Neural cell (in vitro differentiated cells): ENCODE data around the gene USP20. TPM values are rescaled to one million over a fixed set of nuclear protein-coding genes. Genes with fewer than 3 reads are reported as not detected.

Experiments used
- H2AFZ ChIP-seq: fragments of 200-600, 300-800 bp; sonication (generic), shearing (Covaris generic); 2 replicates; pipeline ENCODE4 v1.6.0; 2014; ENCODE audit warnings: low read depth, mild to moderate bottlenecking, antibody characterized with exemption, low read length, moderate library complexity
- H3F3A ChIP-seq: fragments of 200-600 bp; shearing (Covaris generic); 2 replicates; pipeline ENCODE4 v1.6.1; 2016; ENCODE audit warnings: mild to moderate bottlenecking, moderate library complexity, mixed read lengths, antibody characterized with exemption, low read length; ENCODE audit not compliant: insufficient read depth, poor library complexity, severe bottlenecking
- H3K27ac ChIP-seq: fragments of 200-600, 300-800 bp; sonication (generic), shearing (Covaris generic); 2 replicates; pipeline ENCODE4 v1.5.1; 2014; ENCODE audit warnings: mild to moderate bottlenecking, low read length, moderate library complexity
- H3K27me3 ChIP-seq: fragments of 300-800, 200-600 bp; sonication (generic), shearing (Covaris generic); 2 replicates; pipeline ENCODE4 v1.6.0; 2014; ENCODE audit warnings: mild to moderate bottlenecking, low read depth, low read length, moderate library complexity; ENCODE audit not compliant: insufficient read depth
- H3K36me3 ChIP-seq: fragments of 300-800, 200-600 bp; sonication (generic), shearing (Covaris generic); 2 replicates; pipeline ENCODE4 v1.5.1; 2014; ENCODE audit warnings: mild to moderate bottlenecking, antibody characterized with exemption, low read length, moderate library complexity; ENCODE audit not compliant: insufficient read depth
- H3K4me2 ChIP-seq: fragments of 300-800, 200-600 bp; sonication (generic), shearing (Covaris generic); 2 replicates; pipeline ENCODE4 v1.6.0; 2014; ENCODE audit warnings: mild to moderate bottlenecking, low read length
- H3K4me3 ChIP-seq: fragments of 300-800, 200-600 bp; sonication (generic), shearing (Covaris generic); 2 replicates; pipeline ENCODE4 v1.5.1; 2014; ENCODE audit warnings: mild to moderate bottlenecking, low read length, moderate library complexity
- H3K79me2 ChIP-seq: fragments of 200-600 bp; shearing (Covaris generic); replicated peaks from 2 replicates; pipeline ENCODE4 v1.6.0; 2014; ENCODE audit warnings: mild to moderate bottlenecking, low read length, moderate library complexity; ENCODE audit not compliant: insufficient read depth
- H3K9ac ChIP-seq: fragments of 300-800, 200-600 bp; sonication (generic), shearing (Covaris generic); 2 replicates; pipeline ENCODE4 v1.6.1; 2016; ENCODE audit warnings: mild to moderate bottlenecking, low read length, mixed read lengths
- H3K9me2 ChIP-seq: fragments of 200-600 bp; shearing (Covaris generic); 2 replicates; pipeline ENCODE4 v1.6.1; 2016; ENCODE audit warnings: mild to moderate bottlenecking, low read length, mixed read lengths; ENCODE audit not compliant: insufficient read depth
- H3K9me3 ChIP-seq: fragments of 200-600, 300-800 bp; sonication (generic), shearing (Covaris generic); 2 replicates; pipeline ENCODE4 v1.6.1; 2016; ENCODE audit warnings: mild to moderate bottlenecking, mixed run types, low read length, moderate library complexity, mixed read lengths
- H4K20me1 ChIP-seq: fragments of 200-600 bp; shearing (Covaris generic); 2 replicates; pipeline ENCODE4 v1.6.1; 2016; ENCODE audit warnings: mild to moderate bottlenecking, mixed run types; ENCODE audit not compliant: insufficient read depth
- EP300 ChIP-seq: fragments of 450-650 bp; conservative IDR thresholded peaks from 2 replicates; pipeline ENCODE4 v1.6.1; 2014; ENCODE audit warnings: antibody characterized with exemption, mild to moderate bottlenecking, moderate library complexity; ENCODE audit not compliant: poor library complexity, severe bottlenecking
- EZH2 ChIP-seq: fragments of 200-600, 300-800 bp; shearing (Covaris generic), sonication (generic); IDR thresholded peaks from 2 replicates; pipeline ENCODE4 v1.6.1; 2014; ENCODE audit warnings: antibody characterized with exemption, low read length, borderline replicate concordance, mild to moderate bottlenecking; ENCODE audit not compliant: insufficient read depth, poor library complexity, severe bottlenecking
- MXI1 ChIP-seq: fragments of 450-650 bp; conservative IDR thresholded peaks from 2 replicates; pipeline ENCODE4 v1.6.1; 2014; ENCODE audit warnings: antibody characterized with exemption, mild to moderate bottlenecking; ENCODE audit not compliant: poor library complexity, severe bottlenecking
- POLR2AphosphoS5 ChIP-seq: IDR thresholded peaks from 2 replicates; pipeline ENCODE4 v1.6.1; 2012
- RAD21 ChIP-seq: fragments of 450-650 bp; conservative IDR thresholded peaks from 2 replicates; pipeline ENCODE4 v1.6.1; 2014; ENCODE audit warnings: antibody characterized with exemption, mild to moderate bottlenecking, moderate library complexity
- REST ChIP-seq: IDR thresholded peaks from 2 replicates; pipeline ENCODE4 v1.6.1; 2012; ENCODE audit warnings: borderline replicate concordance
- SMC3 ChIP-seq: fragments of 450-650 bp; conservative IDR thresholded peaks from 2 replicates; pipeline ENCODE4 v1.6.1; 2014; ENCODE audit warnings: antibody characterized with exemption, mild to moderate bottlenecking, moderate library complexity; ENCODE audit not compliant: poor library complexity
- polyA plus RNA-seq: library from polyadenylated mRNA; depleted of rRNA; stranded (reverse); fragments of >200 nt; gene quantifications from 2 replicates; pipeline ENCODE4 v1.2.3, GENCODE V29; 2014

USP20 gene
- polyA plus RNA-seq, 1 donor from 2014 or later, result 39.8 TPM

- no peak overlapping the region for H3K4me2 ChIP-seq
- H3K9me2 ChIP-seq, result no peaks in the 10 kb centered on the region
- H3K4me3 ChIP-seq, result no peak overlapping the region
- H3K9ac ChIP-seq, result no peak overlapping the region
- no peak overlapping the region for H3K27ac ChIP-seq
- no peaks in the 10 kb centered on the region for H3K79me2 ChIP-seq
- TF ChIP-seq POLR2AphosphoS5, result no peak
- TF ChIP-seq EP300, result no peak
- no peak for TF ChIP-seq EZH2
- TF ChIP-seq RAD21, result no peak
- no peak for TF ChIP-seq SMC3
- no peak for TF ChIP-seq REST
- H4K20me1 ChIP-seq, result no peaks in the 10 kb centered on the region
- H2AFZ ChIP-seq, result no peak overlapping the region
- no peaks in the 10 kb centered on the region for H3K36me3 ChIP-seq
- no peaks in the 10 kb centered on the region for H3K9me3 ChIP-seq
- H3K27me3 ChIP-seq, result no peaks in the 10 kb centered on the region
- no peaks in the 10 kb centered on the region for H3F3A ChIP-seq
Measured at GRCh38 chr9:129918296-129918950, 83.2 kb downstream of the USP20 start.

GRCh38 chr9:129919277-129919676 is 84.0 kb downstream of the USP20 start:
- H3K27ac ChIP-seq, result no peak overlapping the region
- no peak for TF ChIP-seq SMC3
- TF ChIP-seq MXI1, result no peak
- TF ChIP-seq REST, result no peak
- no peak for TF ChIP-seq RAD21
- no peak for TF ChIP-seq EZH2

More at GRCh38 chr9:129919277-129919676, 84.0 kb downstream of the USP20 start:
- no peaks in the 10 kb centered on the region for H3K36me3 ChIP-seq
- no peak overlapping the region for H3K4me3 ChIP-seq
- H4K20me1 ChIP-seq, result no peaks in the 10 kb centered on the region
- no peaks in the 10 kb centered on the region for H3K27me3 ChIP-seq
- no peaks in the 10 kb centered on the region for H3F3A ChIP-seq
- no peak overlapping the region for H2AFZ ChIP-seq
- no peaks in the 10 kb centered on the region for H3K79me2 ChIP-seq
- no peaks in the 10 kb centered on the region for H3K9me2 ChIP-seq
- H3K9ac ChIP-seq, result no peak overlapping the region
- no peaks in the 10 kb centered on the region for H3K9me3 ChIP-seq
- no peak overlapping the region for H3K4me2 ChIP-seq
